OCI-M1 (cell line): Measurements from ENCODE around the gene EEF2K.
"Not testable (repeated sequence)": the region's sequence is repeated elsewhere in the genome, so short reads cannot be mapped to it uniquely, and the experiment has no call there.

Source experiments
- DNase-seq: peaks from one replicate; lab custom pipeline; 2025; lab: John Stamatoyannopoulos, UW

The EEF2K gene

DNA sequence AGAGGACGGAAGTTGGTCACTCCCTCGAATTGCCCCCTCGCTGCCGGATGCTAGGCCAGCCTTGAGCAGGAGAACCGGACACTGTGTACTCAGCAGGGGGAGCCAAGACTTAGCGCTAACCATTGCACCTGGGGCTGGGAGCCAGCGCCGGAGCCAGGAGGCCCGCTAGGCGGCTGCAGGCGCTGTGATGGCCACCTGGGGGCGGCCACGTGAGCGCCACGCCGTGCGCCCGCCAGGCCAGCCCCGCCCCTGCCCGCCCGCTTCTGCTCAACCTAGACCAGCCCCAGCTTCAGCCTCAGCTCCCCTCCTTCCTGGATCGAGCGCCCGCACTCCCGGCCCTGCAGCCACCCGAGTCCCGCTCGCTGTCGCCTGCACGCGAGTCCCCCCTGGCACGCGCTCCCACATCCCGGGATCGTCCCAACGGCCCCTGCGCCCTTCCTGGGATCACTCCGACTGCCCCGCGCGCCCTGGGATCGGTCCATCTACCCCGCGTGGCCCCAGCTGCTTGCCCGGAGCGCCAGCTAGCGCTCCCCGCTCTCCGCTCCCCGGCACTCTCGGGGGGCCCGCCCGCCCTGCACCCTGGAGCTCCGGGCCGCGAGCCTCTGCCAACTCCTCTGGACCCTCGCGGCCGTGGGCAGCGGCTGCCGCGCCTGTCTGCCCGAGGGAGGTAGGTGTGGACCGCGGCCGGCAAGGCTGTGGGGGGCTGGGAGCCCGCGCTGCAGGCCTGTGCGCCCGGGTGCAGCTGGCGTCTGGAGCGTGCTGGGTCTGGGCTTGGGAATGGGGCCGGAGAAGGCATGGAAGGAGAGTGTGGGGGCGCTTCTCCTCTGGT is at the start of gene EEF2K:
TSS of gene EEF2K (plus strand) at position 266 of the 829 bp plus-strand sequence. CDS start 19,452 bp downstream, outside the sequence.
- DNase-seq = peak; percentile 98

- DNase-seq = no peak
Observed at GRCh38 chr16:22161401-22161800, 44.7 kb upstream of the EEF2K start.

- DNase-seq = no peak
Observed at GRCh38 chr16:22161999-22162655, 44.0 kb upstream of the EEF2K start, which contains the start of gene SDR42E2. Gene SDR42E2, plus strand, starts transcription at chr16:22162506. Its CDS starts 3,077 bp downstream, at chr16:22165583.

- DNase-seq = no peak
Observed at GRCh38 chr16:22162656-22163009, 43.4 kb upstream of the EEF2K start.

GRCh38 chr16:22163806-22164205 is 42.3 kb upstream of the EEF2K start:
- no peak for DNase-seq

GRCh38 chr16:22164482-22164881 is 41.6 kb upstream of the EEF2K start:
- no peak for DNase-seq

- no peak for DNase-seq
Observed at GRCh38 chr16:22165508-22166285, 40.4 kb upstream of the EEF2K start.

DNA sequence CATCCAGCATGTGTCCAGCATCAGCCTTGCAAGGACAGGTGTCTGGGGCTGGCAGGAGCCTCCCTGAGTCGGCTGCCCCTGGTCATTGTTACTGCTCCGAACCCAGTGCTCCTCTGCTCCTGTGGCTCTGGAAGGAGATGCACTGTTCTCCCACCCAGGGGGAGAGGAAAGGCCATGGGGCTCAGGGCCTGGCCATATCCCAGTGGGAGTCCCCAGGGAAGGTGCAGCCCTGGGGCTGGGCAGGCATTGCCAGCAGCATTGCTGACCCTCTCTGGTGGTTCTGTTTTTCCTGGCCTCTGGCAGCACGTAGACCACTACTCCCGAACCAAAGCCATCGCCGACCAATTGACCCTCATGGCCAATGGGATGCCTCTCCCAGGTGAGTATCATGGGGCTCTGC is 34.1 kb upstream of the EEF2K start:
- DNase-seq = no peak

DNA sequence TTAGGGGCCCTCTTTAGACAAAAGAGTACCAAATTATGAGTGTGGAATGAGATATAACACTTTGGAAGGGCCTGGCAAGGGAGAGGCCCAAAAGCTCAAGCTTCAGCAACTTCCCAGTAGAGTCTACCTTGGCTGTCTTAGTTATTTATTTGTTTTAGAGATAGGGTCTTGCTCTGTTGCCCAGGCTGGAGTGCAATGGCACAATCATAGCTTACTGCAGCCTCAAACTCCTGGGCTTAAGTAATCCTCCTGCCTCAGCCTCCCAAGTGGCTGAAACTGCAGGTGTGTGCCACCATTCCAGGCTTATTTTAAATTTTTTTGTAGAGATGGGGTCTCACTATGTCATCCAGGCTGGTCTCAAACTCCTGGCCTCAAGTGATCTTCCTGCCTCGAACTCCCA is 33.4 kb upstream of the EEF2K start:
- not testable (repeated sequence) for DNase-seq

DNA sequence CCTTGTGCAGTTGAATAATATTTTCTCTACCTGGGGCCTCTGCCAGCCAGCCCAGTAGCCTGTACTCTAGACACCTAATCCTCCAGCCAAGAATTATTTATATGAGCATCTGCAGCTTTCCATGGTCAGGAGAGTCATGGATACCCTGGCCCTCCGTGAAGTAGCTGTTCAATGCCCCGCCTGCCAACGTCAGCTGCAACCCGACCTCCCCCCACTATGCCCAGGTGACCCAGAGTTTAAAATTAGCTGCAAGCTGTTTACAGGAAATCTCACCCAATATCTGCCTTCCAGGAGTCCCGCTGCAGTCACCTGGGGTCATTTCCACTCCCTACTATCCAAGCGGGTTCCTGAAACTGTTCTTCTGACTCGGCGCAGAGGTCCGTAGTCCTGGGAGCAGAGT is 31.4 kb upstream of the EEF2K start:
- DNase-seq = no peak

DNA sequence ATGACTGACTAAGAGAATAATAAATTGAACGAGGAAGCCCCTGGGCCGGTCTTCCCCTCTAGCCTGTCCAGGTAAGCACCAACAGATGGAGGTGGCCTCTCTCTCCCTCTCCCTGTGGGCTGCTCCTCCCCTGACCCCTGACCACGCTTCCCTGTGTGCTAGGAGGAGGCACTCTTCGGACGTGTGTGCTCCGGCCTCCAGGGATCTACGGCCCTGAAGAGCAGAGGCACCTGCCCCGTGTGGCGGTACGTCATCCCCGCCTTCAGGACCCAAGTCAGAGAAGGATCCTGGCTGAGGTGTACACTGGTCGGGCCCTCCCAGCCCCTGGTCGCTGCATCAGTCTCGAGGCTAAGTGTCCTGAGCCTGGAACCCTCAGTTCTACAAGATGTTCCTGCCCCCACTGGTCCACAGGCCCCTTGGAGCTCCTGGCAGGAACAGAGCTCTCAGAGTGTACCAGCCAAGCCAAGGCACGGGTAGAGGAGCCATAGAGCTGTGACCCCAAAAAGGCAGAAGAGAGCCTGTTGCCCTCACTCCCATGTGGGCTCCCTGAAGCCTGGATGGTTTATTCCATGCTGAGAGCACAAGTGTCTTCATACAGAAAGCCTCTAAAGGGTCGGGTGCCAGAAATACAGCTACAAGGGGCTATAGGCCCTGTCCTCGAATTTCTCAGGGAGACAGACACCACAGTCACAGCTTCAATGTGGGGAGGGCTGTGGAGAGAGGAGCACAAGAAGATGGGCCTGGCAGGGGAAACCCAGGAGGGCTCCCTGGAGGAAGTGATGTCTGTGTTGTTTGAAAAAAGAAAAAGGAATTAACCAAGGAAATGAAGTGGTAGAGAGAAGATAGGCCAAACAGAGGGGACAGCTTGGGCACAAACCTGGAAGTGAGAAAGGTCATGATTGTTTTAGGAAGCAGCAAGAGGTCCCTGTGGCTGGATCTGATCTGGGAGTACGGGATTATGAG is 27.8 kb upstream of the EEF2K start:
- DNase-seq = no peak

DNA sequence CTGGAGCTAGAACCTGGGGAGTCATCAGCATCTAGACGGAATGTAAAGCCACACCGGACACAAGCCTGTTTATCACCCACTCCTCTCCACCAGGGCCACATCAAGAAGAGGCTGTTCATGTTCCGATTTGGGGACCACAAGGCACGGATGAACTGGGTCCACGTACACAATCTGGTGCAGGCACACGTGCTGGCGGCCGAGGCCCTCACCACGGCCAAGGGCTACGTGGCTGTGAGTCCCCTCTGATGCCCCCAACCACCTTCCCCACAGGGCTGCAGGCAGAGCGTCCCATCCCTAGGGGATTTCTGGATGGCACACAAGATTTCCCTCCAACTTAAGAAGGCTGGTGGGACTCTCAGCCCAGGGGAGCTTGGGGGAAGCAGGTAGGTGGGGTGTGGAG is 24.7 kb upstream of the EEF2K start:
- DNase-seq = no peak

- no peak for DNase-seq
Observed at GRCh38 chr16:22181843-22182242, 24.2 kb upstream of the EEF2K start.

DNA sequence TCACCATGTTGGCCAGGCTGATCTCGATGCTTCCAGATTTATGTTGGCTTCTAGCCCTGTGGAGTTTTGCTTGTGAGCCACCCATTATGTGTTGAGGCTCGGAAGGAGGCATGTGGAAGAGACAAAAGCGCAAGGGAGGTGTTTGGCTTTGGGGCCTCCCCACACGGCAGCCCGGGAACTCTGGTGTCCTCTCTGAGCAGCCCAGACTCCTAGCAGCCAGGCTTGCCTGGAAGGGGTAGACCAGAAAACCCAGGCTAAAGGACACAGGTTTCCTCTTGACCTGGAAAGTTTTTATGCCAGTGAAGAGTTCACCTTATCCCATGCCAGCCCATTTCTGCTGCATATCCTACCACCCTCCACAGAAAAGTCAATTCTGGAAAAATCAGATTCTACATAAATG is 22.7 kb upstream of the EEF2K start:
- no peak for DNase-seq

DNA sequence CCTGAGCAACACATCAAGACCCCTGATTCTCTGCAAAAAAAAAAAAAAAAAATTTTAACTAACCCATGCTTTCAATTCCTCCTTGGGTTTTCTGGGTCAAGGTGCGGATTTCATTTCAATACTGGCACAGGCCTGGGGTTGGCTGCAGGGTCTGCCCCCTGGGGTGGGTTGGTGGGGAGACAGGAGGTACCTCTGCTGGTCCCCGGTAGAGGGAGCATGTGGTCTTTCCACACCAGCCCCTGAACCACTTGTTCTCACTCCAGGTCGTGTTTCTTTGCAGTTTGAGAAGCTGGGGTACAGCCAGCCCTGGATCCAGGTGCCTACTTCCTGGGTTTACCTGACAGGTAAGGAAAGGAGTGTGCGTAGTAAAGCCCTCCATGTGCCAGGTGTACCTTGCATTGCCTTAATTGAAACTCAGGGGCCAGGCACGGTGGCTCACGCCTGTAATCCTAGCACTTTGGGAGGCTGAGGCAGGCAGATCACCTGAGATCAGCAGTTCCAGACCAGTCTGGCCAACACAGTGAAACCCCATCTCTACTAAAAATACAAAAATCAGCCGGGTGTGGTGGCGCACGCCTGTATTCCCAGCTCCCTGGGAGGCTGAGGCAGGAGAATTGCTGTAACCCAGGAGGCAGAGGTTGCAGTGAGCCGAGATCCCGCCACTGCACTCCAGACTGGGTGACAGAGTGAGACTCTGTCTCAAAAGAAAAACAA is 22.0 kb upstream of the EEF2K start:
- no peak for DNase-seq

DNA sequence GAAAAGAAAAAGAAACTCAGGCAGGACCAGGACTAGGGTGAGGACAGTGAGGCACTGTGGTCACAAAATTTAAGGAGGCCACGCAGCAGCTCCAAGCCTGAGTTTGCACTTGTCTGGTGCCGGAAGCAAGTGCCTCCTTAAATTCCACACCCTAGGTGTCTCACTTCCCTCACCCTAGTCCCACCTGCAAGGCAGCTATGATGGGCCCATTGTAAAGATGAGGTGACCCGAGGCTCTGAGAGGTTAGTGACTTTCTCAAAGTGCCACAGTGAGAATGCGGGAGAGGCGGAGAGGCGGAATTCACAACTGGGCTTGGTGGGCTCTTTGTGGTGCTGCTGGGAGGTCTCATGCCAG is 21.5 kb upstream of the EEF2K start:
- no peak for DNase-seq

DNA sequence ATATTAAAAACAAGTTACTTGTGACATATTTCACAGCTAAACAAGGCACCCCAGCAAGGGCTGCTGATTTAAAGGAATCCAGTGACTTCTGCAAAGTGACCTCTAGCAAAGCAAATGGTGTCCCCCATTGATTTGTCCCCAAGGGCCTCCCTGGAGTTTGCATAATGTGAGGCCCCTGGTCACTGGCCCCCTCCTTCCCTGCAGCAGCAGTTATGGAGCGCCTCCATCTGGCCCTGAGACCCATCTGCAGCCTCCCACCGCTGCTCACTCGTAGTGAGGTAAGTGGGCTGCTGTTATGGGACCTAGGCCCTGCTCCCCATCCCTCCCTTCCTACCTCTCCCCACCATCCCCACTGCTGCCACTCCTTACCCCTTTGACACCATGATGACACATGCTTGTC is 19.6 kb upstream of the EEF2K start:
- peak; percentile 18 for DNase-seq

GRCh38 chr16:22188267-22188594 is 17.8 kb upstream of the EEF2K start:
- no peak for DNase-seq

DNA sequence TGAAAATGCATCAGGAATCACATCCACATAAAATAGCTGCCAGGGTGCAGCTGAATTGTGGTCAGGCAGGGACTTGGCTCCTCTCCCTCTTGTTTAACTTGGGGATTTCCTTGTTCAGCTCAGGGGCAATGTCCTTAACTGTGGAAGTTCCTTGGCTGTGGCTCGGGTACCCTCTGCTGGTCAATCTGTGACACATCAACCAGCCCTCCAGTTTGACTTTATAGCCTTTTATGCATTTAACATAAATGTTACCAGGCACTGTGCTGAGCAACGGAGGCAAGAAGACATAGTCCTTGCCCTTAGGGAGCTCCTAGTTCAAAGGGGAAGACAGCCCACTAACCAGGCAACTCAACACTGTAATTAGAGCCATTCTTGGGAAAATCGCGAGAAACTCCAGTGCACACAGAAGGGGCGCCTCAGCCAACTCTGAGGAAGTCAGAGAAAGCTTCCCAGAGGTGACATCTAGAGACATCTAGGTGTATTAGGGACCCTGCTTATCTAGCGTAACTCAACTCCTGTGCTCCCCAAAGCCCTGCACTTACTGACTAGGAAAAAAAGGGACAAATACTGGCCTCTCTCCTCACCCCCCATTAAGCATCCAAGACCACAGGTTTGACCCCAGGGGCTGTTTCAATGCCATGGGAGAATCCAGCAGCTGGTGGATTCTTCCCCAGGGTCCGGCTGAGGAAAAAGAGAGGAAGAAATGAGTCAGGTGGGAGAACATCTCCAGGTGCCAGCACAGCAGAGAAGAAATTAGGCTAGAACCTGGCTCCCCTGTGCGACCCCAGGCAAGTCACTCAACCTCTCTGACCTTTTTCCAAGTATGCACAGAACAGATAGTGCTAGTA is 17.3 kb upstream of the EEF2K start:
- DNase-seq = peak; percentile 87

- DNase-seq = peak; percentile 22
Observed at GRCh38 chr16:22189473-22190080, 16.5 kb upstream of the EEF2K start.
